Progenitor cell of endocrine pancreas (in vitro differentiated cells): ENCODE measurements around the gene MOBP. TPM values are rescaled to one million over a fixed set of nuclear protein-coding genes. Genes with fewer than 3 reads are reported as not detected.

Source experiments
- DNase-seq: peaks from one replicate; pipeline ENCODE4 v3.0.0; 2021; ENCODE audit warnings: low spot score; ENCODE audit not compliant: unreplicated experiment
- H3K27ac Mint-ChIP-seq: 2 replicates; pipeline ENCODE4 v1.8.0; 2021; ENCODE audit warnings: mild to moderate bottlenecking, moderate library complexity, mixed read lengths
- H3K27me3 Mint-ChIP-seq: 2 replicates; pipeline ENCODE4 v1.8.0; 2021; ENCODE audit warnings: mixed read lengths
- H3K36me3 Mint-ChIP-seq: 2 replicates; pipeline ENCODE4 v1.8.0; 2022; ENCODE audit warnings: mixed read lengths; ENCODE audit not compliant: insufficient read depth
- H3K4me1 Mint-ChIP-seq: 2 replicates; pipeline ENCODE4 v1.8.0; 2021; ENCODE audit warnings: low read depth, mixed read lengths
- H3K4me3 Mint-ChIP-seq: 2 replicates; pipeline ENCODE4 v1.8.0; 2021; ENCODE audit warnings: low read depth, mild to moderate bottlenecking, moderate library complexity, mixed read lengths
- H3K9me3 Mint-ChIP-seq: 2 replicates; pipeline ENCODE4 v1.8.0; 2021; ENCODE audit warnings: low read depth, mixed read lengths
- CTCF ChIP-seq: fragments of 200-600 bp; sonication (generic); IDR thresholded peaks from one replicate; pipeline ENCODE4 v1.5.0; 2021; ENCODE audit warnings: antibody characterized with exemption, mild to moderate bottlenecking; ENCODE audit not compliant: unreplicated experiment
- total RNA-seq: library from RNA; stranded (reverse); gene quantifications from 2 replicates; pipeline ENCODE4 v1.2.1, GENCODE V29; 2021

The MOBP gene
- total RNA-seq, 1 donor from 2014 or later: not detected

GRCh38 chr3:39494781-39495180, 27.3 kb downstream of the MOBP start:
- no peaks in the 10 kb centered on the region for H3K9me3 Mint-ChIP-seq
- no peak overlapping the region for H3K27ac Mint-ChIP-seq
- no peak overlapping the region for H3K4me3 Mint-ChIP-seq
- TF ChIP-seq CTCF: no peak
- no peak for DNase-seq
- H3K27me3 Mint-ChIP-seq: peaks cover 22% of the 10 kb centered on the region
- no peaks in the 10 kb centered on the region for H3K36me3 Mint-ChIP-seq
- no peaks in the 10 kb centered on the region for H3K4me1 Mint-ChIP-seq

GRCh38 chr3:39497753-39498152, 30.3 kb downstream of the MOBP start:
- DNase-seq: no peak
- Mint-ChIP-seq H3K27me3 (peaks cover 27% of the 10 kb centered on the region), H3K9me3 (no peaks in the 10 kb centered on the region), H3K36me3 (no peaks in the 10 kb centered on the region), H3K4me1 (no peaks in the 10 kb centered on the region), H3K27ac (no peak overlapping the region), H3K4me3 (no peak overlapping the region)
- TF ChIP-seq CTCF: no peak

- Mint-ChIP-seq H3K9me3 (no peaks in the 10 kb centered on the region), H3K27ac (no peak overlapping the region), H3K4me3 (no peak overlapping the region), H3K4me1 (no peaks in the 10 kb centered on the region), H3K36me3 (no peaks in the 10 kb centered on the region), H3K27me3 (peaks cover 27% of the 10 kb centered on the region)
- no peak for TF ChIP-seq CTCF
- no peak for DNase-seq
Measured at GRCh38 chr3:39499651-39500273, 32.3 kb downstream of the MOBP start.

- no peak overlapping the region for H3K27ac Mint-ChIP-seq
- no peak overlapping the region for H3K4me3 Mint-ChIP-seq
- no peaks in the 10 kb centered on the region for H3K36me3 Mint-ChIP-seq
- peaks cover 27% of the 10 kb centered on the region for H3K27me3 Mint-ChIP-seq
- H3K4me1 Mint-ChIP-seq: no peaks in the 10 kb centered on the region
- no peak for DNase-seq
- H3K9me3 Mint-ChIP-seq: no peaks in the 10 kb centered on the region
- TF ChIP-seq CTCF: no peak
Measured at GRCh38 chr3:39501059-39501458, 33.6 kb downstream of the MOBP start.

GRCh38 chr3:39501968-39502837, 34.7 kb downstream of the MOBP start:
- Mint-ChIP-seq H3K9me3 (no peaks in the 10 kb centered on the region), H3K4me3 (no peak overlapping the region), H3K4me1 (no peaks in the 10 kb centered on the region), H3K27ac (no peak overlapping the region), H3K27me3 (peaks cover 24% of the 10 kb centered on the region), H3K36me3 (no peaks in the 10 kb centered on the region)
- no peak for DNase-seq
- no peak for TF ChIP-seq CTCF
